GM19025 (cell line): ENCODE results near the gene TSC22D4.
"Not testable (repeated sequence)": the region's sequence is repeated elsewhere in the genome, so short reads cannot be mapped to it uniquely, and the experiment has no call there.

ENCODE experiments used
- ATAC-seq: cut with Tn5 transposase; IDR thresholded peaks from one replicate; pipeline ENCODE4 v1.9.1; 2021; ENCODE audit warnings: mild to moderate bottlenecking, low read depth, moderate library complexity; ENCODE audit not compliant: unreplicated experiment

The TSC22D4 gene

DNA sequence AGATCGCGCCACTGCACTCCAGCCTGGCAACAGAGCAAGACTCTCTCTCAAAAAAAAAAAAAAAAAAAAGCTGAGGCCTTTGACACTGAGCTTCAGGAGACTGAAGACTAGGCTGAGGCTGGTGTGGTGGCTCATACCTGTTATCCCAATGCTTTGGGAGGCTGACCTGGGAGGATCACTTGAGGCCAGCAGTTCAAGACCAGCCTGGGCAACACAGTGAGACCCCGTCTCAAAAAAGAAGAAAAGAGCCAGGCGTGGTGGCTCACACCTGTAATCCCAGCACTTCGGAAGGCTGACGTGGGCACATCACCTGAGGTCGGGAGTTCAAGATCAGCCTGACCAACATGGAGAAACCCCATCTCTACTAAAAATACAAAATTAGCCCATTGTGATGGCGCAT lies 31.7 kb downstream of the TSC22D4 start:
- ATAC-seq, result not testable (repeated sequence)

GRCh38 chr7:100446040-100446439 lies 33.0 kb downstream of the TSC22D4 start:
- no peak for ATAC-seq

- ATAC-seq, result no peak
These were observed 34.4 kb downstream of the TSC22D4 start for GRCh38 chr7:100444311-100445278.

DNA sequence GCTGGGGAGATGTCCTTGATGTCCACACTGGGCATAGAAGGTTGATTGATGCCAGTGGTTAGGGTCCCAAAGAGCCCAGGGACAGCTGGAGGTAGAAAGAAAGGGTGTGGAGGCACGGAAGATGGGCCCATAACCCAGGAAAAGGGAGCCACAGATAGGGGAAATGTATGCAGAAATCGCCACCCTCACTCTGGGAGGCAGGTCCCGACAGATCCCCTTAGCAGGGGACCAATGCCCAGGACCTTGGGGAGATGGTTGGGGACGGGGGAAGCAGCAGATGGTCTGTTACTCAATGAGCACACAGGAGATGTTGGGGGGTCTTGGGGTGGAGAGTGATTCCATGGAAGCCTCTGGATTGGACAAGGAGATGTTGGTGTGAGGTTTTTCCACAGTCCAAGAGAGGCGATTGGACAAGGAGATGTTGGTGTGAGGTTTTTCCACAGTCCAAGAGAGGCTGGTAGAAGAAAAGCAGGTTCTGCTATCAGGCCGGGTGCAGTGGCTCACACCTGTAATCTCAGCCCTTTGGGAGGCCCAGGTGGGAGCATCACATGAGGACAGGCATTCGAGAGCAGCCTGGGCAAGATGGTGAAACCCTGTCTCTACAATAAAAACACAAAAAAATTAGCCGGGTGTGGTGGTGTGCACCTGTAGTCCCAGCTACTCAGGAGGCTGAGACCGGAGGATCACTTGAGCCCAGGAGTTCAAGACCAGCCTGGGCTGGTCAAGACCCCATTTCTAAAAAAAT lies 35.7 kb downstream of the TSC22D4 start:
- ATAC-seq, result no peak

- no peak for ATAC-seq
These were observed 37.1 kb downstream of the TSC22D4 start for GRCh38 chr7:100441641-100442535.

GRCh38 chr7:100439244-100439643 lies 39.8 kb downstream of the TSC22D4 start:
- not testable (repeated sequence) for ATAC-seq

DNA sequence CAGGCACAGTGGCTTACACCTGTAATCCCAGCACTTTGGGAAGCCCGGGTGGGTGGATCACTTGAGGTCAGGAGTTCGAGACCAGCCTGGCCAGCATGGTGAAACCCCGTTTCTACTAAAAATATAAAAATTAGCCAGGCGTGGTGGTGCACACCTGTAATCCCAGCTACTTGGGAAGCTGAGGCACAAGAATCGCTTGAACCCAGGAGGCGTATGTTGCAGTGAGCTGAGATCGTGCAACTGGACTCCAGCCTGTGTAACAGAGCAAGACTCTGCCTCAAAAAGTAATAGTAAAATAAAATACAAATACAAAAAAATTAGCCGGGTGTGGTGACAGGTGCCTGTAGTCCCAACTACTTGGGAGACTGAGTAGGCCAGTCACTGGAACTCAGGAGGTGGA lies 40.3 kb downstream of the TSC22D4 start:
- not testable (repeated sequence) for ATAC-seq

DNA sequence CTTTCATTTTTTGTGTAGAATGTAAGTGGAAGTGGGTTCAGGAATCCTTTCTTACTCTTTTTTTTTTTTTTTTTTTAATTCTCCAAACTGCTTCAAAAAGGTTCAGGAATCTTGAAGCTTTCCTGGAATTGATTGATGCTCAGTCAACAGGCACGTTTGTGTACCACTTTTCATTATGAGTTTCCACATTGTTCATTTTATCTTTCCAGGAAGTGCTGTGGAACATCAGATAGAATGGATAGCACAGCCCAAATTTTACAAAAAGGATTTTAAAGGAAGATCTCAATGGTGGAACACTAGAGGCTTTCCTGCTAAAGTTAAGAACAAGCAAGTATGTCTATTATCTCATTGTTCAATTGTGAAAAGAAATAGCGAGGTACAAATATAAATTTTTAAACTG lies 40.8 kb downstream of the TSC22D4 start:
- ATAC-seq, result no peak

- no peak for ATAC-seq
These were observed 41.6 kb downstream of the TSC22D4 start for GRCh38 chr7:100437150-100438100.

DNA sequence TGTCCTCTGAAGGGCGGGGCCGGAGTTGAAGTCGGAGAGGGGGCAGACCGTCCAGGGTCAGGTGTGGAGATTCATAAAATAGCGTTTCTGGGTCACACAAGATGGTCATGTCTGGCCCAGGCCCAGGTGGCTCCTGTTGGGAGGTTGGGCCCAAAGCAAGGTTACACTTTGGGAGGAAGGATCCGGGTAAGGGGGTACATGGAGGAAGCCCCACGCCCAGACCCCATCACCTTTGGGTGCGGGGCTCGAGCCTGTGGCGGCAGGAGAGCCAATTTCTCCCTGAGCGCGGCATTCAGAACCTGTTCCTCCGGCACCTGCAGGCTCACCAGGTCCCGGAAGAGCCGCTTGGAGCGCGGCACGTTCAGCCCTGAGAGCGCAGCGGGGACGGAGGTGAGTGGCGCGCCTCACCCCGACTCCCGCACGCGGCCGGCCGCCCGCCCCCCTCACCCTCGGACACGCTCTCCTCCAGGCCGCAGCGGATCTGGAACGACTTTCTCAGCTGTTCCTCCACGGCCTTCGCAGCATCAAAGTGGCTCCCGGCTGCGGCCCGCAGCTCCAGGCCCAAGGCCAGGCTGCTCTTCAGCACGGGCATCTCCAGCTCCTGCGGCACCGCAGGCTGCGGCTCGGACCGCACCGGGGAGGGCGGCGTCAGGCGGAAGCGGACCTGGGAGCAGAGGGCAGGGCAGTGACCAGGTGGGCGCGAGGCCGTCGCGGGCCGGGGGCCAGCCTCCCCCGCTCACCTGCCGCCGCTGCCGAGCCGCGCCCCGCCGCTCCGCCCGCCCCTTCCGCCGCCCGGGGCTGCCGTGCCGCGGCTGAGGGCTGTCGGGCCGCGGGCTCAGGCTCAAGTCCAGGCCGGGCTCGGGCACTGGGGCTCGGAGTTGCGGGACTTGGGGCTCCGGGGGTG lies 43.4 kb downstream of the TSC22D4 start:
- ATAC-seq, result peak; percentile 27

GRCh38 chr7:100434297-100435144 lies 44.5 kb downstream of the TSC22D4 start:
- no peak for ATAC-seq

DNA sequence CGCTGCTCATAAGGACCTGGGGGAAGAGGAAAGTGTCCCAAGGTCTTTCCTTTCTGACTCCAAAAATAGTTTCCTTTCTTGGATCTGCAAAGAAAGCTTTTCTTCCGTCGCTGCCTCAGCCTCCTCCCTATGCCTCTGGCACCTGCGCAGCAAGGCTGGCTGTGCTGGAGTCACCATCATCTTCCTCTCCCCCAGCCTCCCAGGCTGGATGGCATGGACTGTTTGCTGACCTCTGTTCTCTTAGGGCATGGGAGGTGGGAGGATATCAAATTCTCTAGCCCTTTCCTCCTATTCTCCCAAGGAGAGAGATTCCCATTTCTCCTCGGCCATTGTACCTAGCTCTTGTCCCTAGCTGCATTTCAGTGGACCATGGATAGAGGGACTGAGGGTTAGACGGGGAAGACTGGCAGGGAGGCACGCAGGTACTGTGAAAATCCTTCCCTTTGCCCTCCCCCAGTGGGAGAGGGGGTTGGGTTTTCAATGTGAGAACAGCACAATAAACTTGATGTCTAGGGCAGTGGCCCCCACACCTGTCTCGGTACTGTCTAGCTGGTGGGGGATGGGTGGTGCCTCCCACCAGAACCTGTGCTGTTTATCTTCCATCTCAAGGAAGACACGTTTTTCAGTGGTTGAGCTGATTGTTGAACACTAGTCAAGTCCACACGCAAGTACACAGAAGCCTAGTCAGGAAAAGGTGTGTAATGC lies 45.3 kb downstream of the TSC22D4 start:
- ATAC-seq, result no peak

- no peak for ATAC-seq
These were observed 45.8 kb downstream of the TSC22D4 start for GRCh38 chr7:100433276-100433591.

DNA sequence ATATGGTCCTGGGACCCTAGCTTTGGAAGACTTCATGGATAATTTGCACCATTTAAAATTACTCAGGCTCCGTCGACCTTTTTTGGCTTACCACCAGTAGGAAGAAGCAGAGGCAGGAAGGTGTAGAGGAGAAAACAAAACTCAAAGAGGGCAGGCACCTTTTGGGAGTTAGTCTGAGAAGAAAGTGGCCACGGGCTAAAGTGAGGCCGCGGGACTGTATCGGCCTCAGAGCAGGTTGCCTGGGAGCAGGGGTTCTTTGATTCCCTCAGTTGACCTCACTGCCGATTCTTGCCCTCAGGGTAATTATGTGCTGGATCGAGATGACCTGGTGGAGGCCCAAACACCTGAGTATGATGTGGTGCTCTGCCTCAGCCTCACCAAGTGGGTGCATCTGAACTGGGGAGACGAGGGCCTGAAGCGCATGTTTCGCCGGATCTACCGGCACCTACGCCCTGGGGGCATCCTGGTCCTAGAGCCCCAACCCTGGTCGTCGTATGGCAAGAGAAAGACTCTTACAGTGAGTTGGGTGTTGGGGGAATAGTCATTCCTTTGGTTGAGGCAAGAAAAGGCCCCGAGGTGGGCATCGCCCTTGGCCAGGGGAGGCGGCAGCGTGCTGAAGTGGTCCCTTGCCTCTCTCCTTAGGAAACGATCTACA lies 46.3 kb downstream of the TSC22D4 start:
- ATAC-seq, result no peak

GRCh38 chr7:100432053-100432452 lies 47.0 kb downstream of the TSC22D4 start:
- ATAC-seq, result no peak

- ATAC-seq, result no peak
These were observed 47.7 kb downstream of the TSC22D4 start for GRCh38 chr7:100431286-100431735.
